ENCODE measurements around the gene AHCYL2. TPM values are rescaled to one million over a fixed set of nuclear protein-coding genes. Genes with fewer than 3 reads are reported as not detected.

AHCYL2 gene
- total and polyA plus RNA-seq, 2 experiments from 2014 or later = 1.9 to 8.9 TPM

Small RNAs within 50 kb of the gene (small RNA-seq; reads per million reads assigned to genes)
- not detected for gene AC009244.1 (ENCODE audit: low read depth, low replicate concordance)
- gene SNRPGP3 (ENCODE audit: low read depth, low replicate concordance) = not detected

Other genes with a start within 250 kb of the AHCYL2 start
- 41.9 and 47.2 TPM in 2 replicates for gene TNPO3, start 169.9 kb upstream of the AHCYL2 start, total RNA-seq (2014; rRNA removed; shearing (Covaris generic))
- 31.6 and 34.2 TPM in 2 replicates for gene TNPO3, start 169.9 kb upstream of the AHCYL2 start, polyA plus RNA-seq (2016; fragmentation: Nextera tagmentation; extraction: Ambion mirVana)
- gene TSPAN33, start 80.3 kb upstream of the AHCYL2 start, total RNA-seq (2014; rRNA removed; shearing (Covaris generic)) = 0.76 TPM in 2 replicates
- gene TSPAN33, start 80.3 kb upstream of the AHCYL2 start, polyA plus RNA-seq (2016; fragmentation: Nextera tagmentation; extraction: Ambion mirVana) = not detected in 2 replicates
- gene SMO, start 36.4 kb upstream of the AHCYL2 start, total RNA-seq (2014; rRNA removed; shearing (Covaris generic)) = 14.7 and 16.3 TPM in 2 replicates
- gene SMO, start 36.4 kb upstream of the AHCYL2 start, polyA plus RNA-seq (2016; fragmentation: Nextera tagmentation; extraction: Ambion mirVana) = 2.3 and 2.5 TPM in 2 replicates
- gene STRIP2, start 209.4 kb downstream of the AHCYL2 start, total RNA-seq (2014; rRNA removed; shearing (Covaris generic)) = 2.2 and 2.5 TPM in 2 replicates
- 1.5 and 1.9 TPM in 2 replicates for gene STRIP2, start 209.4 kb downstream of the AHCYL2 start, polyA plus RNA-seq (2016; fragmentation: Nextera tagmentation; extraction: Ambion mirVana)

All from GM23248 (cell line).